Lower lobe of right lung (tissue), 2 donors: ENCODE measurements around the gene DCST2. TPM values are rescaled to one million over a fixed set of nuclear protein-coding genes. Genes with fewer than 3 reads are reported as not detected.

Experiments used
- ATAC-seq, 2 donors: fragments of 200-7000 bp; cut with Tn5 transposase; one replicate each; pipeline ENCODE4 v1.9.1; 2020 to 2022; ENCODE audit warnings: mild to moderate bottlenecking in 2 of 2, moderate library complexity in 2 of 2
- DNase-seq: peaks from one replicate; pipeline ENCODE4 v3.0.0-alpha.2; 2020
- H3K27ac ChIP-seq: fragments of 200-600 bp; one replicate; pipeline ENCODE4 v1.8.0; 2022
- H3K27me3 ChIP-seq: fragments of 200-600 bp; one replicate; pipeline ENCODE4 v1.8.0; 2022; ENCODE audit warnings: low read depth
- H3K36me3 ChIP-seq: fragments of 200-600 bp; one replicate; pipeline ENCODE4 v1.8.0; 2022; ENCODE audit warnings: mild to moderate bottlenecking
- H3K4me1 ChIP-seq: fragments of 200-600 bp; one replicate; pipeline ENCODE4 v1.8.0; 2022
- H3K4me3 ChIP-seq: fragments of 200-600 bp; one replicate; pipeline ENCODE4 v1.8.0; 2022; ENCODE audit warnings: mild to moderate bottlenecking
- H3K9me3 ChIP-seq: fragments of 200-600 bp; one replicate; pipeline ENCODE4 v1.8.0; 2022
- CTCF ChIP-seq: fragments of 200-600 bp; IDR thresholded peaks from one replicate; pipeline ENCODE4 v1.8.0; 2022; ENCODE audit warnings: antibody characterized with exemption, mild to moderate bottlenecking
- intact Hi-C: fragments of 100-400 bp; cut with DNase I; formaldehyde crosslinking; loops from one replicate; pipeline ENCODE4 v1.11.0; 2022
- total RNA-seq: library from RNA; stranded (reverse); fragmentation: NEBNext Ultra II Directional; extraction: Animal tissue kit (Norgen Biotek cat#: 25700); gene quantifications from one replicate; pipeline ENCODE4 v1.2.1, GENCODE V29; 2021
- donor health status: DM: no; HTN: yes; CAD: no; lungs with severe emphysema.

The DCST2 gene
- total RNA-seq, 1 donor from 2014 or later: 1.4 TPM

GRCh38 chr1:154994269-154994587, 39.4 kb downstream of the DCST2 start:
- ATAC-seq (no peak), DNase-seq (no peak)
- Histone ChIP-seq H3K27ac (no peak overlapping the region), H3K9me3 (no peaks in the 10 kb centered on the region), H3K4me1 (peaks cover 25% of the 10 kb centered on the region), H3K36me3 (peaks cover 25% of the 10 kb centered on the region), H3K4me3 (no peak overlapping the region), H3K27me3 (no peaks in the 10 kb centered on the region)
- intact Hi-C loops: no loop called here
- TF ChIP-seq CTCF: no peak

GRCh38 chr1:154993572-154994268, 39.9 kb downstream of the DCST2 start, which contains the start of gene LENEP:
TSS of gene LENEP (plus strand) at chr1:154993586. CDS start at chr1:154993608, 22 bp downstream.
- peak; percentile 25 for DNase-seq
- TF ChIP-seq CTCF: no peak
- H3K27me3 ChIP-seq: no peaks in the 10 kb centered on the region
- no peak within 1 kb of the TSS for H3K27ac ChIP-seq
- intact Hi-C loops: no loop called here
- H3K4me1 ChIP-seq: peaks cover 20% of the 10 kb centered on the region
- H3K4me3 ChIP-seq: no peak within 1 kb of the TSS
- no peak for ATAC-seq
- H3K36me3 ChIP-seq: peaks cover 28% of the 10 kb centered on the region
- no peaks in the 10 kb centered on the region for H3K9me3 ChIP-seq

GRCh38 chr1:154992721-154993571, 40.6 kb downstream of the DCST2 start:
- H3K4me1 ChIP-seq: peaks cover 15% of the 10 kb centered on the region
- H3K9me3 ChIP-seq: no peaks in the 10 kb centered on the region
- ATAC-seq (no peak), DNase-seq (peak; percentile 34)
- no peak overlapping the region for H3K4me3 ChIP-seq
- no peaks in the 10 kb centered on the region for H3K27me3 ChIP-seq
- TF ChIP-seq CTCF: no peak
- intact Hi-C loops: no loop called here
- H3K27ac ChIP-seq: no peak overlapping the region
- peaks cover 36% of the 10 kb centered on the region for H3K36me3 ChIP-seq

GRCh38 chr1:154990276-154990675, 43.3 kb downstream of the DCST2 start:
- Histone ChIP-seq H3K27me3 (no peaks in the 10 kb centered on the region), H3K4me3 (no peak overlapping the region), H3K4me1 (no peaks in the 10 kb centered on the region), H3K27ac (no peak overlapping the region), H3K36me3 (peaks cover 43% of the 10 kb centered on the region), H3K9me3 (no peaks in the 10 kb centered on the region)
- intact Hi-C loops: no loop called here
- DNase-seq (peak; percentile 29), ATAC-seq (no peak)
- no peak for TF ChIP-seq CTCF

- intact Hi-C loops: no loop called here
- H3K4me3 ChIP-seq: no peak overlapping the region
- no peaks in the 10 kb centered on the region for H3K27me3 ChIP-seq
- H3K4me1 ChIP-seq: peaks cover 6% of the 10 kb centered on the region
- no peak for TF ChIP-seq CTCF
- H3K9me3 ChIP-seq: no peaks in the 10 kb centered on the region
- no peak overlapping the region for H3K27ac ChIP-seq
- no peak for DNase-seq
- H3K36me3 ChIP-seq: peaks cover 43% of the 10 kb centered on the region
- ATAC-seq: no peak
These were observed 44.3 kb downstream of the DCST2 start for GRCh38 chr1:154989195-154989860.
